Omental fat pad (tissue), 4 donors: Measurements from ENCODE around the gene OR51G1. TPM values are rescaled to one million over a fixed set of nuclear protein-coding genes. Genes with fewer than 3 reads are reported as not detected.

Source experiments
- ATAC-seq: fragments of 150-250 bp; one replicate; pipeline ENCODE4 v1.9.1; 2016; ENCODE audit warnings: mild to moderate bottlenecking, moderate library complexity; ENCODE audit not compliant: low FRiP score
- DNase-seq: peaks from one replicate; pipeline ENCODE4 v3.0.0-alpha.2; 2019; ENCODE audit warnings: low spot score
- CTCF ChIP-seq, 3 donors: fragments of 450-650 bp; IDR thresholded peaks; one replicate each; pipeline ENCODE4 v1.5.1; 2016 to 2017; ENCODE audit warnings: antibody characterized with exemption in 3 of 3, mild to moderate bottlenecking in 3 of 3, moderate library complexity in 2 of 3
- total RNA-seq, 4 donors: library from RNA; depleted of rRNA; stranded (reverse); fragments of >200 nt; gene quantifications; one replicate each; pipeline ENCODE4 v1.1.0, GENCODE V29; 2016

The OR51G1 gene
- total RNA-seq, 4 donors from 2014 or later: not detected

GRCh38 chr11:4932751-4933150 is 8.6 kb upstream of the OR51G1 start:
- no peak for DNase-seq
- ATAC-seq: no peak
- TF ChIP-seq CTCF (IDR thresholded peaks at IDR 0.05): no peak

DNA sequence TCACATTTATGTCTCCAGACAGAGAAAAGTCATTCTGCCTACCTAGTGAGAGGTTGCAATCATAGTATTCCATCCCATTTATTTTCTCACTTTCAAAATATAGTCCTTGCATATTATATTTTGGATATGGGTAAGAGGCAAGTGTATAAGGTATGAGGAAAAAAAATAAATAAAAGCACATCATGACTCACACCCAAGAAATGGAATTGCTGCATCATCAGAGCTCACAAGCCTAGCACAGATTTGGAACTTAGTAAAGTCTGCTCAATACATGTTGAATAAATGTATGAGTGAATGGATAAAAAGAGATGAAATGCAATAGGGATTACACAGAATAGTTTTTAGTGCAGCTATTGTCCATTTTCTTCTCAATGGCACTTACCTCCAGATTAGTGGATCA is 2.5 kb upstream of the OR51G1 start:
- no peak for TF ChIP-seq CTCF (IDR thresholded peaks at IDR 0.05)
- DNase-seq (no peak), ATAC-seq (no peak)

DNA sequence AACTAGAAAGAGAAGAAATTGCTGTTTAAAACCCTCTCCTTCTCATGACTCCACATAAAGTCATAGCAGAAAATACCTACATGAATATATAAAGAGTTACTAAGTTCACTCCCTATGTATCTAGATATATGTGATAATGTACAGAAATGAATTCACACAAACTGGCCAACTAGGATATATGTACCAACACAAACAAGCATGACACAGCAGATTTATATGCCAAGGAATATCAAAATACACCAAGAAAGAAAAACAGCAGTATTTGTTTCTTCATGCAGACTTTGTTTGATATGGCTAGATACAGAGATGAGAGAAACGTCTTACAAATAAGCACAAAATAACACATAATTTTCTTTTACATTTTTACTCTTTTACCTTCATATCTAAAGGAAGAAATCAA is 1.8 kb downstream of the OR51G1 start:
- no peak for ATAC-seq
- DNase-seq: no peak
- TF ChIP-seq CTCF (IDR thresholded peaks at IDR 0.05): no peak

- ATAC-seq (no peak), DNase-seq (no peak)
- no peak for TF ChIP-seq CTCF (IDR thresholded peaks at IDR 0.05)
Observed at GRCh38 chr11:4921796-4922195, 2.3 kb downstream of the OR51G1 start.

GRCh38 chr11:4919250-4919649 is 4.9 kb downstream of the OR51G1 start, which contains the start of gene OR51G2:
TSS of gene OR51G2 (minus strand) at chr11:4919350. CDS start at chr11:4915663, 3,687 bp downstream.
- ATAC-seq: no peak
- DNase-seq: no peak
- no peak for TF ChIP-seq CTCF (IDR thresholded peaks at IDR 0.05)

- ATAC-seq (no peak), DNase-seq (no peak)
- TF ChIP-seq CTCF (IDR thresholded peaks at IDR 0.05): no peak
Observed at GRCh38 chr11:4916581-4916980, 7.6 kb downstream of the OR51G1 start.

DNA sequence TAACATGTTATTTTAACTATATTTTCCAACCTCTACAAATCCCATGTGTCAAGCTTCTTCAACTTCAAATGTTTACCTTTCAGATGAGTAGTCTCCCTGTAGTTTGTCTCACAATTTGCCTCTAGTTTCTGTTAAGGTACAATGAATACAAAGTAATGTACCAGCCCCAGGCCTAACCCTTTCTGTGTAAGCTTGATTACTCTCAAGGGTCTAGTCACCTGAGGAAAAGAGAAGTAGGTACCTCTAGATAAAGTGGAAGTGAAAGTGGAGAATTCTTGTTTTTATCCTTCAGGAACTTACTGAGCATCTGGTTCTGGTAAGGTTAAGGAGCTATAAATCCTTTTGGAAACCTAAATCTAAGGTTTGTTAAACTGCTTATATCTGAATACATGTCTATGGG is 20.7 kb downstream of the OR51G1 start, which contains the start of gene OR51A7:
OR51A7 (plus strand) TSS at position 300 of the 400 bp plus-strand sequence. CDS start 3,587 bp downstream, outside the sequence.
- DNase-seq (no peak), ATAC-seq (no peak)
- TF ChIP-seq CTCF (IDR thresholded peaks at IDR 0.05): no peak
